Non-pigmented ciliary epithelial cell (primary cell): Measurements from ENCODE around the gene SERPINF2.
A peak's percentile ranks its signal among the peaks of the same experiment; 100 is the strongest.
"Not testable (repeated sequence)": the region's sequence is repeated elsewhere in the genome, so short reads cannot be mapped to it uniquely, and the experiment has no call there.

Source experiments
- DNase-seq: peaks from one replicate; pipeline ENCODE4 v3.0.0-alpha.2; 2010; ENCODE audit warnings: low read depth

SERPINF2 gene

GRCh38 chr17:1716076-1716911 is 26.4 kb upstream of the SERPINF2 start:
- DNase-seq, result peak; percentile 100

- DNase-seq, result peak; percentile 97
Observed at GRCh38 chr17:1716912-1717695, 25.6 kb upstream of the SERPINF2 start.

GRCh38 chr17:1718362-1719165 is 24.1 kb upstream of the SERPINF2 start:
- DNase-seq, result no peak

DNA sequence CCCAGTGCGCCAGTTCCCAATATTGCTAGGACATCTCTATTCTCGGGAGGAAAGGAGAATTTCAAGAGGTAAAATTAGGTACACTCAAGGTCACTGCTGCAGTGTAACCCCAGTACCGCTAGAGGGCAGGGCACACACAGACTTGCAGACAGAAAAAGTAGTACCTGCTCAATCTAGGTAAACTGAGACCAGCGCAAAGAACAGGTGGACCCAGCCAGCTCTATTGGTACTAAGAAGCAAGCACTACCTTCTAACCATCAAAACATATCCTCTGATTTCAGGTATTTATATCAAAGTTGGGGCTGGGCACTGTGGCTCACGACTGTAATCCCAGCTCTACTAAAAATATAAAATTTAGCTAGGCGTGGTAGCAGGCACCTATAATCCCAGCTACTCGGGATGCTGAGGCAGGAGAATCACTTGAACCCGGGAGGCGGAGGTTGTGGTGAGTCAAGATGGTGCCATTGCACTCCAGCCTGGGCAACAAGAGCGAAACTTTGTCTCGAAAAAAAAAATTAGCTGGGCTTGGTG is 21.8 kb upstream of the SERPINF2 start:
- DNase-seq, result no peak

GRCh38 chr17:1722022-1722421 is 20.6 kb upstream of the SERPINF2 start:
- DNase-seq, result not testable (repeated sequence)

GRCh38 chr17:1724351-1724868 is 18.3 kb upstream of the SERPINF2 start, which contains the start of gene WDR81:
WDR81 (plus strand) TSS chr17:1724704; CDS start chr17:1724960, 256 bp downstream.
- DNase-seq, result no peak

DNA sequence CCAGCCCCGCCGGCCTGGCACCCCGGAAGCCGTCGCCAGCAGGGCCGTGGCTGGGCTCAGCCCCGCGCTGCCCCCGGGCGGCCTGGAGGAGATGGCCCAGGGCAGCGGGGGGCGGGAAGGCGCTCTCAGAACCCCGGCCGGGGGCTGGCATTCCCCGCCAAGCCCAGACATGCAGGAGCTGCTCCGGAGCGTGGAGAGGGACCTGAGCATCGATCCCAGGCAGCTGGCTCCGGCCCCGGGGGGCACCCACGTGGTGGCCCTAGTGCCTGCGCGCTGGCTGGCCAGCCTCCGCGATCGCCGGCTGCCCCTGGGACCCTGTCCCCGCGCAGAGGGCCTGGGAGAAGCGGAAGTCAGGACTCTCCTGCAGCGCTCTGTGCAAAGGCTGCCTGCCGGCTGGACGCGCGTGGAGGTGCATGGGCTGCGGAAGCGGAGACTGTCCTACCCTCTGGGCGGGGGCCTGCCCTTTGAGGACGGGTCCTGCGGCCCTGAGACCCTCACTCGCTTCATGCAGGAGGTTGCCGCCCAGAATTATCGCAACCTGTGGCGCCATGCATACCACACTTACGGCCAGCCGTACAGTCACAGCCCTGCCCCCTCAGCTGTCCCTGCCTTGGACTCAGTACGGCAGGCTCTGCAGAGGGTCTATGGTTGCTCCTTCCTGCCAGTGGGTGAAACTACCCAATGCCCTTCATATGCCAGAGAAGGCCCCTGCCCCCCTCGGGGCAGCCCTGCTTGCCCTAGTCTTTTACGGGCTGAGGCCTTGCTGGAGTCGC is 17.6 kb upstream of the SERPINF2 start:
- no peak for DNase-seq

DNA sequence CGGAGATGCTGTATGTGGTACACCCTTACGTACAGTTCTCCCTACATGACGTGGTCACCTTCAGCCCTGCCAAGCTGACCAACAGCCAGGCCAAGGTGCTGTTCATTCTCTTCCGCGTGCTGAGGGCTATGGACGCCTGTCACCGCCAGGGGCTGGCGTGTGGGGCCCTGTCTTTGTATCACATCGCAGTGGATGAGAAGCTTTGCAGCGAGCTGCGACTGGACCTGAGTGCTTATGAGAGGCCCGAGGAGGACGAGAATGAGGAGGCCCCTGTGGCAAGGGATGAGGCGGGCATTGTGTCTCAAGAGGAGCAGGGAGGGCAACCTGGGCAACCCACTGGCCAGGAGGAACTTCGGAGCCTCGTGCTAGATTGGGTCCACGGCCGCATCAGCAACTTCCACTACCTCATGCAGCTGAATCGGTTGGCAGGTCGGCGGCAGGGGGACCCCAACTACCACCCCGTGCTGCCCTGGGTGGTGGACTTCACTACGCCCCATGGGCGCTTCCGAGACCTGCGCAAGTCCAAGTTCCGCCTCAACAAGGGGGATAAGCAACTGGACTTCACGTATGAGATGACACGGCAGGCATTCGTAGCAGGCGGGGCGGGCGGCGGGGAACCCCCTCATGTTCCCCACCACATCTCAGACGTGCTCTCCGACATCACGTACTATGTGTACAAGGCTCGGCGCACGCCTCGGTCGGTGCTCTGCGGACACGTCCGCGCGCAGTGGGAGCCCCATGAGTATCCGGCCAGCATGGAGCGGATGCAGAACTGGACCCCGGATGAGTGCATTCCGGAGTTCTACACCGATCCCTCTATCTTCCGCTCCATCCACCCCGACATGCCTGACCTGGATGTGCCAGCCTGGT is 16.8 kb upstream of the SERPINF2 start:
- no peak for DNase-seq

DNA sequence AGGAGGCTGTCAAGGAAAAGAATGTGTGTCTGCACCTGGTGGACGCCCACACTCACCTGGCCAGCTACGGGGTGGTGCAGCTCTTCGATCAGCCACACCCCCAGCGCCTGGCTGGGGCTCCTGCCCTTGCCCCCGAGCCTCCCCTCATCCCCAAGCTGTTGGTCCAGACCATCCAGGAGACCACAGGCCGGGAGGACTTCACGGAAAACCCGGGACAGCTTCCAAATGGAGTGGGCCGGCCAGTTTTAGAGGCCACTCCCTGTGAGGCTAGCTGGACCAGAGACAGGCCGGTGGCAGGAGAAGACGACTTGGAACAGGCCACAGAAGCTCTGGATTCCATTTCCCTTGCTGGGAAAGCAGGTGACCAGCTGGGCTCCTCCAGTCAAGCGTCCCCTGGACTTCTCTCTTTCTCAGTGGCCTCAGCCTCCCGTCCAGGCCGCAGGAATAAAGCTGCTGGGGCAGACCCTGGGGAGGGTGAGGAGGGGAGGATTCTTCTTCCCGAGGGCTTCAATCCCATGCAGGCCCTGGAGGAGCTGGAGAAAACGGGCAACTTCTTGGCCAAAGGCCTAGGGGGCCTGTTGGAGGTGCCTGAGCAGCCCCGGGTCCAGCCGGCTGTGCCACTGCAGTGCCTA is 15.9 kb upstream of the SERPINF2 start:
- no peak for DNase-seq

DNA sequence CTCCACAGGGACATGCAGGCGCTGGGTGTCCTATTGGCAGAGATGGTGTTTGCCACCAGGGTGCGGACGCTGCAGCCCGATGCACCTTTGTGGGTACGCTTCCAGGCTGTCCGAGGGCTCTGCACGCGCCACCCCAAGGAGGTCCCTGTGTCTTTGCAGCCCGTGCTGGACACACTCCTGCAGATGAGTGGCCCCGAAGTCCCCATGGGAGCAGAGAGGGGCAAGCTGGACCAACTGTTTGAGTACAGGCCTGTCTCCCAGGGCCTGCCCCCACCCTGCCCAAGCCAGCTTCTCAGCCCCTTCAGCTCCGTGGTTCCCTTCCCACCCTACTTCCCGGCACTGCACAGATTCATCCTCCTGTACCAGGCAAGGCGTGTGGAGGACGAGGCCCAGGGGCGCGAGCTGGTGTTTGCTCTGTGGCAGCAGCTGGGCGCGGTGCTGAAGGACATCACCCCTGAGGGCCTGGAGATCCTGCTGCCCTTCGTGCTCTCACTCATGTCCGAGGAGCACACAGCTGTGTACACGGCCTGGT is 15.3 kb upstream of the SERPINF2 start:
- no peak for DNase-seq

DNA sequence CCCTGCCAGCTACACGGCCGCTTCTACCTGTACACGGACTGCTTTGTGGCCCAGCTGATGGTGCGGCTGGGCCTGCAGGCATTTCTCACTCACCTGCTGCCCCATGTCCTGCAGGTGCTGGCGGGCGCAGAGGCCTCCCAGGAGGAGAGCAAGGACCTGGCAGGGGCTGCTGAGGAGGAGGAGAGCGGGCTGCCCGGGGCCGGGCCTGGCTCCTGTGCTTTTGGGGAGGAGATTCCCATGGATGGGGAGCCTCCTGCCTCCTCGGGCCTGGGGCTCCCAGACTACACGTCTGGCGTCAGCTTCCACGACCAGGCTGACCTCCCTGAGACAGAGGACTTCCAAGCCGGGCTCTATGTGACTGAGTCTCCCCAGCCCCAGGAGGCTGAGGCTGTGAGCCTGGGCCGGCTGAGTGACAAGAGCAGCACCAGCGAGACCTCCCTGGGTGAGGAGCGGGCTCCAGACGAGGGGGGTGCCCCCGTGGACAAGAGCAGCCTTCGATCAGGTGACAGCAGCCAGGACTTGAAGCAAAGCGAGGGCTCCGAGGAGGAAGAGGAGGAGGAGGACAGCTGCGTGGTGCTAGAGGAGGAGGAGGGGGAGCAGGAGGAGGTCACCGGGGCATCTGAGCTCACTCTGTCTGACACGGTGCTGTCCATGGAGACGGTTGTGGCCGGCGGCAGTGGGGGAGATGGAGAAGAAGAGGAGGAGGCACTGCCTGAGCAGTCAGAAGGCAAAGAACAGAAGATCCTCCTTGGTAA is 14.6 kb upstream of the SERPINF2 start:
- no peak for DNase-seq

GRCh38 chr17:1729966-1730325 is 12.7 kb upstream of the SERPINF2 start:
- no peak for DNase-seq

GRCh38 chr17:1730326-1731193 is 12.1 kb upstream of the SERPINF2 start:
- no peak for DNase-seq

GRCh38 chr17:1731194-1731506 is 11.5 kb upstream of the SERPINF2 start:
- DNase-seq, result no peak

DNA sequence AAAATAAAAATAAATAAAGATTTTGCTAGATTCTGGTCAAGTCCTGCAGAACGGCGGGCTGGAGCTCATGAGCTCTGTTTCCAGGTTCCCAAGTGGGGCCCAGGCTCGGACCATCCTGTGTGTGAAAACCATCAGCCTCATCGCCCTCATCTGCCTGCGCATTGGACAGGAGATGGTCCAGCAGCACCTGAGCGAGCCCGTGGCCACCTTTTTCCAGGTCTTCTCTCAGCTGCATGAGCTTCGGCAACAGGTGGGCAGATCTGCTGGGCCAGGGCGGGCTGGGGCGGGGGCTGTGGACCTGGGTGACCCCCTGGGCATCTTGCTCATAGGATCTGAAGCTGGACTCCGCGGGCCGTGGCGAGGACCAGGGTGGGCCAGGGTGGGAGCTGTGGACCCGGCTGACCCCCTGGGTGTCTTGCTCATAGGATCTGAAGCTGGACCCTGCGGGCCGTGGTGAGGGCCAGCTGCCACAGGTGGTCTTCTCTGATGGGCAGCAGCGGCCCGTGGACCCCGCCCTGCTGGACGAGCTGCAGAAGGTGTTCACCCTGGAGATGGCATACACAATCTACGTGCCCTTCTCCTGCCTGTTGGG is 10.3 kb upstream of the SERPINF2 start:
- no peak for DNase-seq

- DNase-seq, result no peak
Observed at GRCh38 chr17:1732833-1733321, 9.8 kb upstream of the SERPINF2 start.

GRCh38 chr17:1733759-1734158 is 8.9 kb upstream of the SERPINF2 start:
- no peak for DNase-seq
